GM23338 (cell line): ENCODE data around the gene SPATS2. TPM values are rescaled to one million over a fixed set of nuclear protein-coding genes. Genes with fewer than 3 reads are reported as not detected.

Experiments used
- ATAC-seq: fragments of 200-7000 bp; cut with Tn5 transposase; 3 replicates; pipeline ENCODE4 v1.9.1; 2020
- DNase-seq: peaks from one replicate; pipeline ENCODE4 v3.0.0-alpha.2; 2015; ENCODE audit warnings: low spot score
- H2AFZ ChIP-seq: fragments of 200-600 bp; sonication (generic); 2 replicates; pipeline ENCODE4 v1.8.0; 2016; ENCODE audit warnings: antibody characterized with exemption, mild to moderate bottlenecking, moderate library complexity
- H3F3A ChIP-seq: fragments of 200-600 bp; sonication (generic); replicated peaks from 2 replicates; pipeline ENCODE4 v1.8.0; 2017; ENCODE audit warnings: antibody characterized with exemption, mixed run types, low read depth
- H3K27ac ChIP-seq: fragments of 200-600 bp; sonication (generic); 2 replicates; pipeline ENCODE4 v1.6.1; 2016; ENCODE audit warnings: low read depth
- H3K27me3 ChIP-seq: fragments of 200-600 bp; sonication (generic); 2 replicates; pipeline ENCODE4 v1.8.0; 2016; ENCODE audit warnings: mild to moderate bottlenecking, mixed run types, moderate library complexity; ENCODE audit not compliant: insufficient read depth
- H3K36me3 ChIP-seq: fragments of 200-600 bp; sonication (generic); 2 replicates; pipeline ENCODE4 v1.8.0; 2016; ENCODE audit warnings: mild to moderate bottlenecking; ENCODE audit not compliant: insufficient read depth
- H3K4me1 ChIP-seq: fragments of 200-600 bp; sonication (generic); 2 replicates; pipeline ENCODE4 v1.8.0; 2016; ENCODE audit warnings: mild to moderate bottlenecking, moderate library complexity; ENCODE audit not compliant: insufficient read depth
- H3K4me2 ChIP-seq: fragments of 200-600 bp; sonication (generic); 2 replicates; pipeline ENCODE4 v1.7.1; 2017; ENCODE audit warnings: mixed run types
- H3K4me3 ChIP-seq: fragments of 200-600 bp; sonication (generic); 2 replicates; pipeline ENCODE4 v1.6.1; 2016; ENCODE audit warnings: mixed run types
- H3K79me2 ChIP-seq: fragments of 200-600 bp; sonication (generic); replicated peaks from 2 replicates; pipeline ENCODE4 v1.8.0; 2017; ENCODE audit warnings: mild to moderate bottlenecking; ENCODE audit not compliant: insufficient read depth
- H3K9me2 ChIP-seq: fragments of 200-600 bp; sonication (generic); 2 replicates; pipeline ENCODE4 v1.8.0; 2017; ENCODE audit not compliant: insufficient read depth
- H4K20me1 ChIP-seq: fragments of 200-600 bp; sonication (generic); replicated peaks from 2 replicates; pipeline ENCODE4 v1.8.0; 2017; ENCODE audit warnings: mild to moderate bottlenecking; ENCODE audit not compliant: insufficient read depth
- H3K27ac Mint-ChIP-seq: 2 replicates; pipeline ENCODE4 v1.8.0; 2020; ENCODE audit warnings: inconsistent platforms, mild to moderate bottlenecking, moderate library complexity, mixed read lengths
- H3K27me3 Mint-ChIP-seq: 3 replicates; pipeline ENCODE4 v1.8.0; 2022; ENCODE audit warnings: low read depth, mild to moderate bottlenecking, moderate library complexity, mixed read lengths, inconsistent platforms; ENCODE audit not compliant: insufficient read depth, poor library complexity
- H3K36me3 Mint-ChIP-seq: 3 replicates; pipeline ENCODE4 v1.8.0; 2021; ENCODE audit warnings: low read depth, mild to moderate bottlenecking, inconsistent platforms, moderate library complexity, mixed read lengths
- H3K4me1 Mint-ChIP-seq: 3 replicates; pipeline ENCODE4 v1.8.0; 2020; ENCODE audit warnings: mild to moderate bottlenecking, inconsistent platforms, mixed read lengths
- H3K4me3 Mint-ChIP-seq: 3 replicates; pipeline ENCODE4 v1.8.0; 2021; ENCODE audit warnings: moderate library complexity, mild to moderate bottlenecking, inconsistent platforms, mixed read lengths
- H3K9me3 Mint-ChIP-seq: 3 replicates; pipeline ENCODE4 v1.8.0; 2020; ENCODE audit warnings: moderate library complexity, mild to moderate bottlenecking, inconsistent platforms, mixed read lengths
- CREB1 ChIP-seq: fragments of 250-450 bp; sonication (Bioruptor Pico); IDR thresholded peaks from 2 replicates; pipeline ENCODE4 v1.5.0; 2020; ENCODE audit warnings: low read depth, mild to moderate bottlenecking, moderate library complexity
- CTCF ChIP-seq, 2 experiments: fragments of 200-600 bp in 1 of 2; sonication (generic) in 1 of 2; conservative IDR thresholded peaks; 2 replicates each; pipeline versions ENCODE4 v1.5.1 to v1.6.1; 2016 to 2017; ENCODE audit warnings: antibody characterized with exemption in 2 of 2, low read depth in 2 of 2, mild to moderate bottlenecking in 2 of 2, moderate library complexity in 1 of 2
- ETS1 ChIP-seq: IDR thresholded peaks from 2 replicates; pipeline ENCODE4 v1.6.1; 2016; ENCODE audit warnings: antibody characterized with exemption
- EZH2 ChIP-seq: fragments of 200-600 bp; sonication (generic); IDR thresholded peaks from one replicate; pipeline ENCODE4 v1.8.0; 2017; ENCODE audit warnings: antibody characterized with exemption, mild to moderate bottlenecking, low read depth; ENCODE audit not compliant: unreplicated experiment
- EZH2phosphoT487 ChIP-seq: fragments of 200-600 bp; sonication (generic); IDR thresholded peaks from one replicate; pipeline ENCODE4 v1.8.1; 2018; ENCODE audit warnings: antibody characterized with exemption; ENCODE audit not compliant: unreplicated experiment
- JUNB ChIP-seq: IDR thresholded peaks from one replicate; pipeline ENCODE4 v1.6.1; 2016; ENCODE audit warnings: antibody characterized with exemption; ENCODE audit not compliant: unreplicated experiment
- NANOG ChIP-seq: IDR thresholded peaks from 2 replicates; pipeline ENCODE4 v1.6.1; 2016; ENCODE audit warnings: antibody characterized with exemption, borderline replicate concordance
- POLR2AphosphoS5 ChIP-seq: IDR thresholded peaks from 2 replicates; pipeline ENCODE4 v1.6.1; 2016; ENCODE audit warnings: antibody characterized with exemption, low read depth
- REST ChIP-seq: IDR thresholded peaks from one replicate; pipeline ENCODE4 v1.6.1; 2018; ENCODE audit warnings: antibody characterized with exemption; ENCODE audit not compliant: unreplicated experiment
- ZNF114 ChIP-seq: fragments of 250-450 bp; sonication (Bioruptor Pico); IDR thresholded peaks from 2 replicates; pipeline ENCODE4 v1.5.0; 2020; ENCODE audit warnings: mild to moderate bottlenecking, moderate library complexity
- ZNF331 ChIP-seq: fragments of 250-450 bp; sonication (Bioruptor Pico); IDR thresholded peaks from 2 replicates; pipeline ENCODE4 v1.5.0; 2020; ENCODE audit warnings: low read depth, mild to moderate bottlenecking, moderate library complexity
- polyA plus RNA-seq: library from polyadenylated mRNA; unstranded; fragments of >200 nt; fragmentation: Nextera tagmentation; extraction: Ambion mirVana; gene quantifications from 2 replicates; pipeline ENCODE4 v1.2.1, GENCODE V29; 2016
- total RNA-seq: library from RNA; depleted of rRNA; stranded (reverse); fragments of >200 nt; shearing (Covaris generic); gene quantifications from 2 replicates; pipeline ENCODE4 v1.2.3, GENCODE V29; 2014

Gene SPATS2
- total and polyA plus RNA-seq, 2 experiments from 2014 or later: 20.6 to 61.0 TPM

GRCh38 chr12:49365542-49365941 lies 1.7 kb upstream of the SPATS2 start (continued):
- no peak for TF ChIP-seq NANOG
- TF ChIP-seq CREB1 (CRISPR knock-in tag): no peak
- no peak for TF ChIP-seq ETS1

- peaks cover 4% of the 10 kb centered on the region for H4K20me1 ChIP-seq
- Mint-ChIP-seq H3K36me3 (peaks cover 3% of the 10 kb centered on the region; the same call in 1 of the 3 replicates), H3K4me3 (peak overlapping the region; percentile 88), H3K4me1 (peaks cover 23% of the 10 kb centered on the region), H3K27ac (peak overlapping the region; percentile 98), H3K27me3 (peaks cover 16% of the 10 kb centered on the region), H3K9me3 (no peaks in the 10 kb centered on the region)
- H3K36me3 ChIP-seq: no peaks in the 10 kb centered on the region
- no peak for DNase-seq
- peak; percentile 52 for ATAC-seq
- H3K79me2 ChIP-seq: peaks cover 34% of the 10 kb centered on the region
- peaks cover 9% of the 10 kb centered on the region for H3F3A ChIP-seq
- peak overlapping the region; percentile 87 for H3K4me3 ChIP-seq
- peak overlapping the region; percentile 85 for H3K4me2 ChIP-seq
- H2AFZ ChIP-seq: peak overlapping the region; percentile 95
- peak overlapping the region; percentile 92 for H3K27ac ChIP-seq
- peaks cover 12% of the 10 kb centered on the region for H3K4me1 ChIP-seq
- H3K27me3 ChIP-seq: peaks cover 19% of the 10 kb centered on the region
- H3K9me2 ChIP-seq: no peaks in the 10 kb centered on the region
- TF ChIP-seq ETS1: no peak
- TF ChIP-seq NANOG: no peak
- TF ChIP-seq EZH2: no peak
- TF ChIP-seq CTCF (conservative IDR thresholded peaks at IDR 0.05; ENCODE audit: low read depth in 2 of 2): no peak
- no peak for TF ChIP-seq POLR2AphosphoS5
- no peak for TF ChIP-seq REST
- no peak for TF ChIP-seq EZH2phosphoT487
- no peak for TF ChIP-seq ZNF331
- TF ChIP-seq JUNB: no peak
- no peak for TF ChIP-seq ZNF114
Measured at GRCh38 chr12:49366096-49366651, 1.1 kb upstream of the SPATS2 start.
